ENCODE data around the gene ENOX1.

DNA sequence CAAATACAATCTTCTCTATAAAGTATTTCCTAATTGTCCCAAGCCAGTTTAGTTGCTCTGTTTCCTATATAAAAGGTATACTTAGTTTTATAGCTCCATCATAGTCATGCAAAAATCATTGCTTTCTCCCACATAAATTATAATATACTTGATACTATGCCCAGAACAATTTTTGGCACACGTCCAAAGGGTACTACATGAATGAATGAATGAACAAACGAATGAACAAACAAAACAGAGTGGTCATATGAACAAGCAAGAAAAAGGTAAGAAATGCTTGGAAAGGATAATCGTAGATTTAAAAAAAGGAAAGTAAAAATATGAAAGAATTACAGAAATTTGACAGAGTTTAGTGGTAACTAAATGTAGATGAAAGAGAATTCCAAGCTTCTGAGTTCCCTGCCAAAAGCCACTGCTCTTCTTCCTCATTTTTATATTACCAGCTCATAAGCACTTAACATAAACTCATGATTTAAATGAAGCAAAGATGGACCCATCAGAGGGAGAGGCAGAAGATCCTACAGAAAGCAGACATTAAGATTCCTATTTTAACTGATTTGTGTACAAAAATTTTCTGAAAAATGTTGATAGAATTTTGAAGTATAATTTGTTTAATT, 123.2 kb downstream of the ENOX1 start:
- TF ChIP-seq, protein P1, sequence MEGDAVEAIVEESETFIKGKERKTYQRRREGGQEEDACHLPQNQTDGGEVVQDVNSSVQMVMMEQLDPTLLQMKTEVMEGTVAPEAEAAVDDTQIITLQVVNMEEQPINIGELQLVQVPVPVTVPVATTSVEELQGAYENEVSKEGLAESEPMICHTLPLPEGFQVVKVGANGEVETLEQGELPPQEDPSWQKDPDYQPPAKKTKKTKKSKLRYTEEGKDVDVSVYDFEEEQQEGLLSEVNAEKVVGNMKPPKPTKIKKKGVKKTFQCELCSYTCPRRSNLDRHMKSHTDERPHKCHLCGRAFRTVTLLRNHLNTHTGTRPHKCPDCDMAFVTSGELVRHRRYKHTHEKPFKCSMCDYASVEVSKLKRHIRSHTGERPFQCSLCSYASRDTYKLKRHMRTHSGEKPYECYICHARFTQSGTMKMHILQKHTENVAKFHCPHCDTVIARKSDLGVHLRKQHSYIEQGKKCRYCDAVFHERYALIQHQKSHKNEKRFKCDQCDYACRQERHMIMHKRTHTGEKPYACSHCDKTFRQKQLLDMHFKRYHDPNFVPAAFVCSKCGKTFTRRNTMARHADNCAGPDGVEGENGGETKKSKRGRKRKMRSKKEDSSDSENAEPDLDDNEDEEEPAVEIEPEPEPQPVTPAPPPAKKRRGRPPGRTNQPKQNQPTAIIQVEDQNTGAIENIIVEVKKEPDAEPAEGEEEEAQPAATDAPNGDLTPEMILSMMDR (CRISPR knock-in tag; IDR thresholded peaks at IDR 0.05): no peak
- TF ChIP-seq CREB1 (IDR thresholded peaks at IDR 0.05) (no peak), CREB1 (CRISPR knock-in tag; IDR thresholded peaks at IDR 0.05) (no peak), PPARG (CRISPR knock-in tag; conservative IDR thresholded peaks at IDR 0.05) (no peak), TBP (CRISPR knock-in tag; IDR thresholded peaks at IDR 0.05) (no peak), YY1 (IDR thresholded peaks at IDR 0.05; ENCODE audit: insufficient read depth, insufficient replicate concordance, low read depth, low read length) (no peak), ATM (IDR thresholded peaks at IDR 0.05; ENCODE audit: borderline replicate concordance) (no peak), ATF2 (CRISPR knock-in tag; IDR thresholded peaks at IDR 0.05) (no peak)
- TF ChIP-seq, protein P2, sequence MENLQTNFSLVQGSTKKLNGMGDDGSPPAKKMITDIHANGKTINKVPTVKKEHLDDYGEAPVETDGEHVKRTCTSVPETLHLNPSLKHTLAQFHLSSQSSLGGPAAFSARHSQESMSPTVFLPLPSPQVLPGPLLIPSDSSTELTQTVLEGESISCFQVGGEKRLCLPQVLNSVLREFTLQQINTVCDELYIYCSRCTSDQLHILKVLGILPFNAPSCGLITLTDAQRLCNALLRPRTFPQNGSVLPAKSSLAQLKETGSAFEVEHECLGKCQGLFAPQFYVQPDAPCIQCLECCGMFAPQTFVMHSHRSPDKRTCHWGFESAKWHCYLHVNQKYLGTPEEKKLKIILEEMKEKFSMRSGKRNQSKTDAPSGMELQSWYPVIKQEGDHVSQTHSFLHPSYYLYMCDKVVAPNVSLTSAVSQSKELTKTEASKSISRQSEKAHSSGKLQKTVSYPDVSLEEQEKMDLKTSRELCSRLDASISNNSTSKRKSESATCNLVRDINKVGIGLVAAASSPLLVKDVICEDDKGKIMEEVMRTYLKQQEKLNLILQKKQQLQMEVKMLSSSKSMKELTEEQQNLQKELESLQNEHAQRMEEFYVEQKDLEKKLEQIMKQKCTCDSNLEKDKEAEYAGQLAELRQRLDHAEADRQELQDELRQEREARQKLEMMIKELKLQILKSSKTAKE (CRISPR knock-in tag; IDR thresholded peaks at IDR 0.05; ENCODE audit: borderline replicate concordance): no peak
- TF ChIP-seq, protein P3, sequence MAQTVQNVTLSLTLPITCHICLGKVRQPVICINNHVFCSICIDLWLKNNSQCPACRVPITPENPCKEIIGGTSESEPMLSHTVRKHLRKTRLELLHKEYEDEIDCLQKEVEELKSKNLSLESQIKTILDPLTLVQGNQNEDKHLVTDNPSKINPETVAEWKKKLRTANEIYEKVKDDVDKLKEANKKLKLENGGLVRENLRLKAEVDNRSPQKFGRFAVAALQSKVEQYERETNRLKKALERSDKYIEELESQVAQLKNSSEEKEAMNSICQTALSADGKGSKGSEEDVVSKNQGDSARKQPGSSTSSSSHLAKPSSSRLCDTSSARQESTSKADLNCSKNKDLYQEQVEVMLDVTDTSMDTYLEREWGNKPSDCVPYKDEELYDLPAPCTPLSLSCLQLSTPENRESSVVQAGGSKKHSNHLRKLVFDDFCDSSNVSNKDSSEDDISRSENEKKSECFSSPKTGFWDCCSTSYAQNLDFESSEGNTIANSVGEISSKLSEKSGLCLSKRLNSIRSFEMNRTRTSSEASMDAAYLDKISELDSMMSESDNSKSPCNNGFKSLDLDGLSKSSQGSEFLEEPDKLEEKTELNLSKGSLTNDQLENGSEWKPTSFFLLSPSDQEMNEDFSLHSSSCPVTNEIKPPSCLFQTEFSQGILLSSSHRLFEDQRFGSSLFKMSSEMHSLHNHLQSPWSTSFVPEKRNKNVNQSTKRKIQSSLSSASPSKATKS (CRISPR knock-in tag; IDR thresholded peaks at IDR 0.05): no peak
- TF ChIP-seq, protein P4, sequence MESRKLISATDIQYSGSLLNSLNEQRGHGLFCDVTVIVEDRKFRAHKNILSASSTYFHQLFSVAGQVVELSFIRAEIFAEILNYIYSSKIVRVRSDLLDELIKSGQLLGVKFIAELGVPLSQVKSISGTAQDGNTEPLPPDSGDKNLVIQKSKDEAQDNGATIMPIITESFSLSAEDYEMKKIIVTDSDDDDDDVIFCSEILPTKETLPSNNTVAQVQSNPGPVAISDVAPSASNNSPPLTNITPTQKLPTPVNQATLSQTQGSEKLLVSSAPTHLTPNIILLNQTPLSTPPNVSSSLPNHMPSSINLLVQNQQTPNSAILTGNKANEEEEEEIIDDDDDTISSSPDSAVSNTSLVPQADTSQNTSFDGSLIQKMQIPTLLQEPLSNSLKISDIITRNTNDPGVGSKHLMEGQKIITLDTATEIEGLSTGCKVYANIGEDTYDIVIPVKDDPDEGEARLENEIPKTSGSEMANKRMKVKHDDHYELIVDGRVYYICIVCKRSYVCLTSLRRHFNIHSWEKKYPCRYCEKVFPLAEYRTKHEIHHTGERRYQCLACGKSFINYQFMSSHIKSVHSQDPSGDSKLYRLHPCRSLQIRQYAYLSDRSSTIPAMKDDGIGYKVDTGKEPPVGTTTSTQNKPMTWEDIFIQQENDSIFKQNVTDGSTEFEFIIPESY (CRISPR knock-in tag; IDR thresholded peaks at IDR 0.05): no peak

Data from HepG2 (cell line).